Measurements from ENCODE around the gene NPAS2.

- TF ChIP-seq CTCF (conservative IDR thresholded peaks at IDR 0.05 in 1 of 2, IDR thresholded peaks at IDR 0.05 in 1 of 2; ENCODE audit: extremely low read depth in 1 of 2, insufficient read depth in 1 of 2, low read depth in 1 of 2, low read length in 2 of 2) = no peak
- TF ChIP-seq EZH2 (IDR thresholded peaks at IDR 0.05; ENCODE audit: borderline replicate concordance, low read length) = no peak
Observed at GRCh38 chr2:100986157-100986556, 166.2 kb downstream of the NPAS2 start.

Data from mammary epithelial cell (primary cell).